A673 (cell line): ENCODE results near the gene TTC34. TPM values are rescaled to one million over a fixed set of nuclear protein-coding genes. Genes with fewer than 3 reads are reported as not detected.
"Not testable (repeated sequence)": the region's sequence is repeated elsewhere in the genome, so short reads cannot be mapped to it uniquely, and the experiment has no call there.

Experiments
- BruUV-seq: library from RNA; stranded (reverse); fragments of 400-500 nt; replicated peaks from 2 replicates; lab custom pipeline; 2021; lab: Mats Ljungman, UMichigan
- CTCF ChIA-PET: fragments of 300-600 bp; sonication (Branson Sonifier 250); formaldehyde crosslinking; loops from one replicate; lab custom pipeline; 2022; ENCODE audit warnings: antibody characterized with exemption; lab: Charles Lee
- POLR2A ChIA-PET: fragments of 300-600 bp; sonication (Branson Sonifier 250); formaldehyde crosslinking; loops from one replicate; lab custom pipeline; 2022; ENCODE audit warnings: antibody characterized with exemption; ENCODE audit not compliant: low non-redundant PET; lab: Charles Lee
- DNase-seq: peaks from one replicate; pipeline ENCODE4 v3.0.0-alpha.2; 2015; ENCODE audit warnings: low spot score
- H3K27ac ChIP-seq: fragments of 200-600 bp; sonication (generic); 2 replicates; pipeline ENCODE4 v1.5.1; 2016; ENCODE audit warnings: mixed run types, low read depth, mild to moderate bottlenecking, mixed read lengths, antibody characterized with exemption, low read length; ENCODE audit not compliant: poor library complexity, severe bottlenecking
- H3K27me3 ChIP-seq: fragments of 200-600 bp; sonication (generic); replicated peaks from 2 replicates; pipeline ENCODE4 v1.6.1; 2017; ENCODE audit warnings: mixed run types, low read depth, mild to moderate bottlenecking, mixed read lengths, antibody characterized with exemption, low read length; ENCODE audit not compliant: insufficient read depth, poor library complexity
- H3K36me3 ChIP-seq: fragments of 200-600 bp; sonication (generic); 2 replicates; pipeline ENCODE4 v1.6.1; 2016; ENCODE audit warnings: mixed run types, mild to moderate bottlenecking, mixed read lengths, antibody characterized with exemption, low read length; ENCODE audit not compliant: insufficient read depth, poor library complexity, severe bottlenecking
- H3K4me1 ChIP-seq: fragments of 200-600 bp; sonication (generic); 2 replicates; pipeline ENCODE4 v1.6.1; 2017; ENCODE audit warnings: mixed run types, mild to moderate bottlenecking, mixed read lengths, antibody characterized with exemption, low read length; ENCODE audit not compliant: insufficient read depth, poor library complexity, severe bottlenecking
- H3K4me3 ChIP-seq: fragments of 200-600 bp; sonication (generic); 2 replicates; pipeline ENCODE4 v1.5.1; 2016; ENCODE audit warnings: low read depth, mixed run types, mild to moderate bottlenecking, mixed read lengths, low read length; ENCODE audit not compliant: poor library complexity, severe bottlenecking
- H3K9me3 ChIP-seq: fragments of 200-600 bp; sonication (generic); 2 replicates; pipeline ENCODE4 v1.6.1; 2016; ENCODE audit warnings: mixed run types, low read depth, mild to moderate bottlenecking, mixed read lengths, antibody characterized with exemption, low read length; ENCODE audit not compliant: poor library complexity, severe bottlenecking
- intact Hi-C: fragments of 100-400 bp; cut with micrococcal nuclease; formaldehyde crosslinking; loops from one replicate; pipeline ENCODE4 v1.10.0; 2022; ENCODE audit not compliant: unreplicated experiment
- total RNA-seq: library from RNA; stranded (reverse); gene quantifications from 2 replicates; pipeline ENCODE4 v1.2.3, GENCODE V29; 2021

Gene TTC34
- total RNA-seq, 1 experiment from 2014 or later = 0.84 TPM

DNA sequence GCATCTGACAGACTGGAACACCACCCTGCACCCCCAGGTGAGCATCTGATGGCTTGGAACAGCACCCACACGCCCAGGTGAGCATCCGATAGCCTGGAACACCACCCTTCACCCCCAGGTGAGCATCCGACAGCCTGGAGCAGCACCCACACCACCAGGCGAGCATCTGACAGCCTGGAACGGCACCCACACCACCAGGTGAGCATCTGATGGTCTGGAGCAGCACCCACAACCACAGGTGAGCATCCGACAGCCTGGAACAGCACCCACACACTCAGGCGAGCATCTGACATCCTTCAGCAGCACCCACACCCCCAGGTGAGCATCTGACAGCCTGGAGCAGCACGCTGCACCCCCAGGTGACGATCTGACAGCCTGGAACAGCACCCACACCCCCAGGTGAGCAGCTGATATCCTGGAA lies 118.2 kb downstream of the TTC34 start:
- H3K4me1 ChIP-seq, BruUV-seq, CTCF ChIA-PET, H3K4me3 ChIP-seq, intact Hi-C loops, H3K27ac ChIP-seq, POLR2A ChIA-PET, H3K27me3 ChIP-seq, DNase-seq, H3K9me3 ChIP-seq, H3K36me3 ChIP-seq: not testable (repeated sequence)

DNA sequence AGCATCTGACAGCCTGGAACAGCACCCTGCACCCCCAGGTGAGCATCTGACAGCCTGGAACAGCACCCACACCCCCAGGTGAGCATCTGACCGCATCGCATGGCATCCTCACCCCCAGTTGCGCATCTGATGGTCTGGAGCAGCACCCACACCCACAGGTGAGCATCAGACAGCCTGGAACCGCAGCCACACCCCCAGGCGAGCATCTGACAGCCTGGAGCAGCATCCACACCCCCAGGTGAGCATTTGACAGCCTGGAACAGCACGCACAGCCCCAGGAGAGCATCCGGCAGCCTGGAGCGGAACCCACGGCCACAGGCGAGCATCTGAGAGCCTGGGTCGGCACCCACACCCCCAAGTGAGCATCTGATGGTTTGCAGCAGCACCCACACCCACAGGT lies 118.6 kb downstream of the TTC34 start:
- DNase-seq, H3K4me3 ChIP-seq, POLR2A ChIA-PET, H3K27ac ChIP-seq, H3K27me3 ChIP-seq, H3K36me3 ChIP-seq, CTCF ChIA-PET, BruUV-seq, H3K9me3 ChIP-seq, intact Hi-C loops, H3K4me1 ChIP-seq: not testable (repeated sequence)

DNA sequence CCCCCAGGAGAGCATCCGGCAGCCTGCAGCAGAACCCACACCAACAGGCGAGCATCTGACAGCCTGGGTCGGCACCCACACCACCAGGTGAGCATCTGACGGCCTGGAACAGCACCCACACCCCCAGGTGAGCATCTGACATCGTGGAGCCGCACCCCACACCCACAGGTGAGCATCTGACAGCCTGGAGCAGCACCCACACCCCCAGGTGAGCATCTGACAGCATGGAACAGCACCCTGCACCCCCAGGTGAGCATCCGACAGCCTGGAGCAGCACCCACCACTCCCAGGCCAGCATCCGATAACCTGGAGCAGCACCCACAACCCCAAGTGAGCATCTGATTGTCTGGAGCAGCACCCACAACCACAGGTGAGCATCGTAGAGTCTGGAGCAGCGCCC lies 124.8 kb downstream of the TTC34 start:
- H3K4me1 ChIP-seq, POLR2A ChIA-PET, H3K36me3 ChIP-seq, H3K27ac ChIP-seq, CTCF ChIA-PET, BruUV-seq, H3K27me3 ChIP-seq, intact Hi-C loops, H3K9me3 ChIP-seq, H3K4me3 ChIP-seq, DNase-seq: not testable (repeated sequence)

DNA sequence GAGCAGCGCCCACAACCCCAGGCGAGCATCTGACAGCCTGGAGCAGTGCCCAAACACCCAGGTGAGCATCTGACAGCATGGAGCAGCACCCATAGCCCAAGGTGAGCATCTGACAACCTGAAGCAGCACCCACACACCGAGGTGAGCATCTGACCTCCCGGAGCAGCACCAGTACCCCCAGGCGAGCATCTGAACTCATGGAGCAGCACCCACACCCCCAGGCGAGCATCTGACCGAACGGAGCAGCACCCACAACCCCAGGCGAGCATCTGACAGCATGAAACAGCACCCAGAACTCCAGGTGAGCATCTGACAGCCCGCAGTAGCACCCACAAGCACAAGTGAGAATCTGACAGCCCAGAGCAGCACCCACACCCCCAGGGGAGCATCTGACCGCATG lies 129.8 kb downstream of the TTC34 start:
- POLR2A ChIA-PET, H3K9me3 ChIP-seq, H3K27me3 ChIP-seq, CTCF ChIA-PET, H3K27ac ChIP-seq, BruUV-seq, intact Hi-C loops, H3K4me1 ChIP-seq, DNase-seq, H3K36me3 ChIP-seq, H3K4me3 ChIP-seq: not testable (repeated sequence)

DNA sequence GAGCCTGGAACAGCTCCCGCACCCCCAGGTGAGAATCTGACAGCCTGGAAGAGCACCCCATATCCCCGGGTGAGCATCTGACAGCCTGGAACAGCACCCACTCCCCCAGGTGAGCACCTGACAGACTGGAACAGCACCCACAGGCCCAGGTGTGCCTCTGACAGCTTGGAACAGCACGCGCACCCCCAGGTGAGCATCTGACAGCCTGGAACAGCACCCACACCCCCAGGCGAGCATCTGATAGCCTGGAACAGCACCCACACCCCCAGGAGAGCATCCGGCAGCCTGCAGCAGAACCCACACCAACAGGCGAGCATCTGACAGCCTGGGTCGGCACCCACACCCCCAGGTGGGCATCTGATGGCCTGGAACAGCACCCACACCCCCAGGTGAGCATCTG lies 141.7 kb downstream of the TTC34 start:
- H3K36me3 ChIP-seq, BruUV-seq, intact Hi-C loops, POLR2A ChIA-PET, H3K4me1 ChIP-seq, H3K4me3 ChIP-seq, H3K27me3 ChIP-seq, CTCF ChIA-PET, DNase-seq, H3K27ac ChIP-seq: not testable (repeated sequence)
- H3K9me3 ChIP-seq = peaks cover 16% of the 10 kb centered on the region

DNA sequence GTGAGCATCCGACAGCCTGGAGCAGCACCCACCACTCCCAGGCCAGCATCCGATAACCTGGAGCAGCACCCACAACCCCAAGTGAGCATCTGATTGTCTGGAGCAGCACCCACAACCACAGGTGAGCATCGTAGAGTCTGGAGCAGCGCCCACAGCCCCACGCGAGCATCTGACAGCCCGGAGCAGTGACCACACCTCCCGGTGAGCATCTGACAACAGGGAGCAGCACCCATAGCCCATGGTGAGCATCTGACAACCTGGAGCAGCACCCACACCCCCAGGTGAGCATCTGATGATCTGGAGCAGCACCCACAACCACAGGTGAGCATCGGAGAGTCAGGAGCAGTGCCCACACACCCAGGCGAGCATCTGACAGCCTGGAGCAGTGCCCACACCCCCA lies 143.6 kb downstream of the TTC34 start:
- H3K36me3 ChIP-seq, H3K27me3 ChIP-seq, H3K4me1 ChIP-seq, CTCF ChIA-PET, POLR2A ChIA-PET, H3K27ac ChIP-seq, H3K4me3 ChIP-seq, BruUV-seq, DNase-seq, intact Hi-C loops: not testable (repeated sequence)
- H3K9me3 ChIP-seq = peaks cover 30% of the 10 kb centered on the region

DNA sequence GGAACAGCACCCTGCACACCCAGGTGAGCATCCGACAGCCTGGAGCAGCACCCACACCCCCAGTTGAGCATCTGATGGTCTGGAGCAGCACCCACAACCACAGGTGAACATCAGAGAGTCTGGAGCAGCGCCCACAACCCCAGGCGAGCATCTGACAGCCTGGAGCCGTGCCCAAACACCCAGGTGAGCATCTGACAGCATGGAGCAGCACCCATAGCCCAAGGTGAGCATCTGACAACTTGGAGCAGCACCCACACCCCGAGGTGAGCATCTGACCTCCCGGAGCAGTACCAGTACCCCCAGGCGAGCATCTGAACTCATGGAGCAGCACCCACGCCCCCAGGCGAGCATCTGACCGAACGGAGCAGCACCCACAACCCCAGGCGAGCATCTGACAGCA lies 144.4 kb downstream of the TTC34 start:
- H3K4me1 ChIP-seq, POLR2A ChIA-PET, H3K4me3 ChIP-seq, BruUV-seq, intact Hi-C loops, H3K36me3 ChIP-seq, CTCF ChIA-PET, DNase-seq, H3K27me3 ChIP-seq, H3K27ac ChIP-seq: not testable (repeated sequence)
- peaks cover 33% of the 10 kb centered on the region for H3K9me3 ChIP-seq
